IPS-NIHi7 (cell line): Measurements from ENCODE around the gene HELZ2.
"Not testable (repeated sequence)": the region's sequence is repeated elsewhere in the genome, so short reads cannot be mapped to it uniquely, and the experiment has no call there.

Experiments
- DNase-seq: peaks from one replicate; pipeline ENCODE4 v3.0.0; 2012; ENCODE audit warnings: mixed read lengths; ENCODE audit errors: extremely low spot score

HELZ2 gene

GRCh38 chr20:63580796-63581461, 6.9 kb upstream of the HELZ2 start:
- peak; percentile 69 for DNase-seq

DNA sequence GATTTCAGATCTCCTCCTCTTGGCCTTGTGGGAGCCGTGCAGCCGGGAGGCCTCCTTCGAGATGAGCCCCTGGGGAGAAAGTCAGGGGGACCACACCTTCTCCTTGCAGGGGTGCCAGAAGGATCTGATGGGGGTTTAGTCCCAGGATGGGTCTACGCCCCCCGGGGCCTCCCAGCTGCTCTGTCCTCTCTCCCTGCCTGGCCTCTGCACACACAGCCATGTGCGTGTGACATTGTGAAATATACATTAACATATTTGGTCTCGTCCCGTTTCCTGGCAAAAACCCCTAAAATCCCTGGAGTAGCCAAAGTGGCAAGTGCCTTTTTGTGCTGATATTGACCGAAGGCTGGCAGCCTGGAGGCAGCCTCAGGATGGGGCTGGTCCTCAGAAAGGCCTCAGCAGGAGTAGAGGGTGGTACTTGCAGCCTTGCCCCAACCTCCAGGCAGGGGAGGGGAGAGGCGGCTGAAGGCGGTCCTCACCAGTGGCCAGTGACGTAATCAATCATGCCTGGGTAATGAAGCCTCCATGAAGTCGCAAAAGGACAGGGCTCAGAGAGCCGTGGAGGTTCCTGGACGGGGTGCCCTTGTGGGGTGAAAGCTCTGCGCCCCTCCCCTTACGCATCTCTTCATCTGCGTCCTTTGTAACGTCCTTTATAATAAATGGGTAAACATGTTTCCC, 5.1 kb upstream of the HELZ2 start:
- DNase-seq = no peak

DNA sequence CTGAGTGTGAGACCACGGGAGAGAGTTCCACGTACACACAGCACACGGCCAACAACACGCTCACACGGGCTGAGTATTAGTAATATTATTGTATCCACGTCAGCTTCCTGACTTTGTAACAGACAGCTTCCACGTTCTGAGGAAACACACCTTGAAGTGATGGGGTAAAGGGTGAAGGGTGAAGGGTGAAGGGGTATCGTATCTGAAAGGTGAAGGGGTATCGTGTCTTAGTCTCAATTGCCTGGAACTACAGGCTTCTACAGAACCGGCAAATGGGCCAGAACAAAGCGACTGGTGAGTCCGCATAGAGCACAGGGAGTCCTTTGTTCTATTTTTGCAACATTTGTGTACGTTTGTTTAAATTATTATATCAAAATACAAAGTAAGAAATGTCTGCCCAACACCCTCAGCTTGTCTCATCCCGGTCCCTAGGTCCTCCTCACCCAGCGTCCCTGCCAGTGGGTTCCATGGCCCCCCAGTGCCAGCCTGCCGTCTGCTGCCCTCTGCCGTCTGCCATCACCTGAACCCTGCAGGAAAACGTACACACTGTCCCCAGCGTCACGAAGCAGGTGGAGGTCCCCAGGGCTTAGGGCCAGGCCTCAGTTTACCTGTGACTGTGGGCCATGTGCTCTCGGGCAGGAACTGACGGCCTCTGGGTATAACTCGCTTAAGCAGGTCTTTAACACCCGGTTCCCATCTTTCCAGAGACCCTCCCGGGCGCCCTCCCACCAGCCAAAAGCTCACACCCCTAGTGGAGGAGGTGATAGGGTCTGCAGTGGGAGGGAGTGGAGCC, 4.4 kb upstream of the HELZ2 start:
- no peak for DNase-seq

GRCh38 chr20:63577317-63577894, 3.4 kb upstream of the HELZ2 start:
- DNase-seq = no peak

DNA sequence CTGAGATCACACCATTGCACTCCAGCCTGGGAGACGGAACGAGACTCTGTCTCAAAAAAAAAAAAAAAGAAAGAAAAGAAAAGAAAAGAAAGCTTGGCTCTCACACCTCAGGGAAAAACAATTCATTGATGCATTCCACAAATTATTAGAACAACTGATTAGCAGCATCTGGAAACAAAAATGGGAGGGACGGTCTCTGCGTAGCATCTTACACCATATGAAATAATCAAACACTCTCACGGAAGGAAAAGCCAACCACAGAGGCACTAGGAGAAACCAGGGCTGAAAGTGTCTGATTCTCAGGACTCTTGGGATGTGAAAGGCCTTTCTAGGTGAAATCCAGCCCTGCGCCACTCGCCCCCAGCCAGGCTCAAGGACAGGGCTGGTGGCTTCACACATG, 2.3 kb upstream of the HELZ2 start:
- no peak for DNase-seq

DNA sequence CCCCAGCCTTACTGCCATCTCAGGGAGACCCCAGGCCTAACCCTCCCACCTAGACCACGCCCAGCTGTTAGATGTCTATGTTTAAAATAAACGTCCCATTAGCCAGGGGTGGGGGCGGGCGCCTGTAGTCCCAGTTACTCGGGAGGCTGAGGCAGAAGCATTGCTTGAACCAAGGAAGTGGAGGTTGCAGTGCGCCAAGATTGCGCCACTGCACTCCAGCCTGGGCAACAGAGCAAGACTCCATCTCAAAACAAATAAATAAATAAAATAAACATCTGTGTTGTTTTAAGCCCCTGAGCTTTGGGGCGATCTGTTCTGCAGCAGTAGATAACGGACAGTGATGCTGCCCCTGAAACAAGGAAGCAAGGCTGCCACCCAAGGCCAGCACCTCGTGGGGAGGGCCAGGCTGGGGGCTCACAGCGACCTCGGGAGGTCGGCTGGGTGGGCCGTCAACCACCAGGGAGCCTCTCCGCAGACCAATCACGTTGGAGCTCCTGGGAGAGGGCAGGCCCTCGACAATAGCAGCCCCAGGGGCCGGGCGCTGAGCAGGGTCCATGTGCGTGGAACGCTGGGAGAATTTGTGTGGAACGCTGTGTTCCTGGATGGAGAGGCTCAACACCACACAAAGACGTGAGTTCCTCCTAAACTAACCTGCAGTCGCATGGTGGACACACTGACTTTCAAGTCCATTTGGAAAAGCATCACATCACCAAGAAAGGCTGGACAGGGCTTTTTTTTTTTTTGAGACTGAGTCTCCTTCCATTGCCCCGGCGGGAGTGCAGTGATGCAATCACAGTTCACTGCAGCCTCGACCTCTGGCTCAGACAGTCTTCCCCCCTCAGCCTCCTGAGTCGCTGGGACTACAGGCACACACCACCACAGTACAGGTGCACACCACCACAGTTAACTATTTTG, 1.0 kb upstream of the HELZ2 start:
- no peak for DNase-seq

DNA sequence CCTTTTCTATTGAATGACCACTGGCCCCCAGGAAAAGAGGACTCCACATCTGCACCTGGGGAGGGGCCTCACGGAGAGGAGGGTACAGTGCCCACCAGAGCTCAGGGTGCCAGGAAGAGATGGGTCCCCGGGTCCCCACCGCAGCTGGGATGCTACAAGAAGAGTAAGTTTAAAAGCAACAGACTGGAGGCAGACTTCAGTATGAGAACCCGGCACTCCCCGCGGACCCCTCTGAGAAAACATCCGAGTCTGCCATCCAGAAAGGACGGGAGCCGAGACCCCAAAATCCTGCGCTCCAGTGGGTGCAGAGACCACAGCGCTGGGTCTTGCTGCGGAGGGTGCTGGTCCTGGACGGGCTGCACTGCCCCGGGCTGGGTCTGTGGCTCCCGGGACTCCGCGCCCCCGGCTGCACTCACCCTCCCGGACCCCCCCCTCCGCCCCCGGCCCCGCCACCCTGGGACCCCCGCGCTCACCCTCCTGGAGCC, 350 bp downstream of the HELZ2 start:
- DNase-seq = no peak

- no peak for DNase-seq
Observed at GRCh38 chr20:63572788-63573646, 1.0 kb downstream of the HELZ2 start.

GRCh38 chr20:63572071-63572787, 1.8 kb downstream of the HELZ2 start:
- DNase-seq = no peak

- not testable (repeated sequence) for DNase-seq
Observed at GRCh38 chr20:63571087-63571478, 3.0 kb downstream of the HELZ2 start.

- no peak for DNase-seq
Observed at GRCh38 chr20:63570281-63571086, 3.6 kb downstream of the HELZ2 start.

DNA sequence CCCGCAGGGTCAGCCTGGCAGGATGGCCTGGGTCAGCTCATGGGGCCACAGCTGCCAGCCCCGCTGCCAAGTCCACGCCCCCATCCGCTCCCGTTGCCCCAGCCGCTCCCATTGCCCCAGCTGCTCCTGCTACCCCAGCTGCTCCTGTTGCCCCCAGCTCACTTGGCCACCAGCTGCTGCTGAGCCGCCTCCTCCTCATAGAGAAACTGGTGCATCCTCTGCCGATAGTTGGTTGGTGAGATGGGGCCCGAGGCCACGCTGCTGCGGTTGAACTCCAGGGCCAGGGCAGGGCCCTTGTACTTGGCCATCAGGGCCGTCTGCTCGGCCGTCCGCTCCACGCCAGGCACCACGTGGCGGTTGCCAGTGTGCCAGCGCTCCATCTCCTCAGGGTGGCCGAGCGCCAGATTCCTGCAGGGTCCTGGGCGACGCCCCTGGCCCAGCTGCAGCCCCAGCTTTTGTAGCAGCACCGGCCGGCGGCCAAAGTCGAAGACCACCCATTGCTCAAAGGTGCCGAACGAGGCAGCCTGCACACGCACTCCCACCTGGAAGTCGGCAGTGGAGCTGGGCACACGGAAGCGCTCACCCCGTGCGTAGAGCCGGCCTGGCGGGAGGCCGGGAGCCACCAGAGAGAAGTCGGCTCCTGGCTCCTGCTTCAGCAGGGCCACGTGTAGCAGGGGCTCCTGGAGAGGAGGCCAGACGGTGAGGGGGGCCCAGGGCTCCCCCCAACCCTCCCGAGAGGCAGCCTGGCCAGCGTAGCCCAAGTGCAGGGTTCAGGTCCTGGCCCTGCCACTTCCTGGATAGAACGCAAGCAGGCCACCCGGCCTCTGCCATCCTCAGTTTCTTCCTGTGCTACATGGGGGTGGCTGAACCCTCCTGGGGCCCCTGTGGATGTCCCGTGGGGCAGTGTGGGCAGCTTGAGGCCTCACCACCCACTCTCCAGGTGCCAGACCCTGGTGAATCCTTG, 4.8 kb downstream of the HELZ2 start:
- no peak for DNase-seq

DNA sequence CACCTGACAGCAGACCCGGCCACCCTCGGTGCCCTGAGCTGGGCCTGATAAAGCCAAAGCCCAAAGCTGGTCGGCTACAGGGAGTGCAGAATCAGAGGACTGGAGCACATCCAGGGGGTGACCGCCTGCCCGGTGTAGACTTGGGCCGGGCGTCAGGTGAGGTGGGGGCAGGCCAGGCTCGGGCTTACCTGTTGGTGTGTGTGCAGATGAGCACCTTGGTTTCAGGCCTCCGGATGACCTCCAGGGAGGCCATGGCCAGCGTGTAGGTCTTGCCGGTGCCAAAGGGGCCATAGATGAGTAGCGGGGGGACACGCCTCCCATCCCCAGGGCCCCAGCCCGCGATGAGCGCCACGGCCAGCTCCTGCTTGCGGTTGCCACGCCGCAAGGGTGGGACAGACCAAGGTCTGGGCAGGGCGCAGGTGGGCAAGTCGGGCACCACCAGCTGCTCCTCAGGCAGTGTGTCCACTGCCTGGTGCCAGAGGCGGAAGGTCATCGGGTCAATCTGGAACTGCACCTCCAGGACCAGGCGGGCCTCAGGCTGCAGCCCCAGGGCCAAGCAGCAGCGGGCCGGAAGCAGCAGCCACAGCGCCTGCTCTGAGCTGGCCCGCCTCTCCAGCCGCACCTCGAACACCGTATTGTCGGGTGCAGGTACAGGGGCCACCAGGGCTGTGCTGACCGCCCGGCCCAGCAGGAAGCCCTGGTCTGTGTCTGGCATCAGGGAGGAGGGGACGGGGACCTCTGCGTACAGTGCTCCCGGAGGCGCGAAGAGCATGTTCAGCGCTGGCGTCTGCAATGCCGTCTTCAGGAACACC, 5.7 kb downstream of the HELZ2 start:
- DNase-seq = no peak

- DNase-seq = no peak
Observed at GRCh38 chr20:63567386-63568169, 6.5 kb downstream of the HELZ2 start.

- DNase-seq = no peak
Observed at GRCh38 chr20:63567136-63567385, 7.0 kb downstream of the HELZ2 start.
